ENCODE data around the gene AGAP1.

- TF ChIP-seq POLR2A (IDR thresholded peaks at IDR 0.05) = no peak
- TF ChIP-seq CTCF (IDR thresholded peaks at IDR 0.05) = no peak
Measured at GRCh38 chr2:236113948-236114347, 620.1 kb downstream of the AGAP1 start.
